ENCODE results near the gene ESCO1. TPM values are rescaled to one million over a fixed set of nuclear protein-coding genes. Genes with fewer than 3 reads are reported as not detected.
"Not testable (repeated sequence)": the region's sequence is repeated elsewhere in the genome, so short reads cannot be mapped to it uniquely, and the experiment has no call there.

The ESCO1 gene
- total RNA-seq, 6 donors from 2014 or later: 8.1 to 29.6 (median 13.0) TPM

DNA sequence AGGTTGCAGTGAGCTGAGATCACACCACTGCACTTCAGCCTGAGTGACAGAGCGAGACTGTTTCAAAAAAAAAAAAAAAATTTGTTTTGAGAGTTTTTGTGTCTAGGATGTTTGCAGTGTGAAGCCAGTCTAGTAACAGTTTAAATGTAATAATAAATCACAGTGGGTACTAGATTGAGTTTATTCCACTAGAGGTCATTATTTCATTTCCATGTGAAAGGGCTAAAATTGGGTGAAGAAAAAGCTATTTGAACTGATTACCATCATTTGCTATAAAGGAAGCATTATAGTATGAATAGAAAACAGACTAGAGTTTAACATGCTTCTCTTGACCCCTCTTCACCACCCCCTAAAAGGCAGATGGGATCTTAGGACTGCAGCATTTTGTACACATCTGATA is 31.9 kb upstream of the ESCO1 start:
- TF ChIP-seq POLR2AphosphoS5 (IDR thresholded peaks at IDR 0.05): no peak
- no peak for TF ChIP-seq POLR2A (IDR thresholded peaks at IDR 0.05)
- TF ChIP-seq, protein P1, sequence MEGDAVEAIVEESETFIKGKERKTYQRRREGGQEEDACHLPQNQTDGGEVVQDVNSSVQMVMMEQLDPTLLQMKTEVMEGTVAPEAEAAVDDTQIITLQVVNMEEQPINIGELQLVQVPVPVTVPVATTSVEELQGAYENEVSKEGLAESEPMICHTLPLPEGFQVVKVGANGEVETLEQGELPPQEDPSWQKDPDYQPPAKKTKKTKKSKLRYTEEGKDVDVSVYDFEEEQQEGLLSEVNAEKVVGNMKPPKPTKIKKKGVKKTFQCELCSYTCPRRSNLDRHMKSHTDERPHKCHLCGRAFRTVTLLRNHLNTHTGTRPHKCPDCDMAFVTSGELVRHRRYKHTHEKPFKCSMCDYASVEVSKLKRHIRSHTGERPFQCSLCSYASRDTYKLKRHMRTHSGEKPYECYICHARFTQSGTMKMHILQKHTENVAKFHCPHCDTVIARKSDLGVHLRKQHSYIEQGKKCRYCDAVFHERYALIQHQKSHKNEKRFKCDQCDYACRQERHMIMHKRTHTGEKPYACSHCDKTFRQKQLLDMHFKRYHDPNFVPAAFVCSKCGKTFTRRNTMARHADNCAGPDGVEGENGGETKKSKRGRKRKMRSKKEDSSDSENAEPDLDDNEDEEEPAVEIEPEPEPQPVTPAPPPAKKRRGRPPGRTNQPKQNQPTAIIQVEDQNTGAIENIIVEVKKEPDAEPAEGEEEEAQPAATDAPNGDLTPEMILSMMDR (IDR thresholded peaks at IDR 0.05): no peak
- TF ChIP-seq EP300 (IDR thresholded peaks at IDR 0.05): no peak
- Histone ChIP-seq H3K27me3 (no peaks in the 10 kb centered on the region), H3K36me3 (peaks cover 3 to 40% (median 16%) of the 10 kb centered on the region in 4 donors), H3K4me3 (no peak overlapping the region), H3K27ac (no peak overlapping the region), H3K4me1 (no peaks in the 10 kb centered on the region), H3K9me3 (no peaks in the 10 kb centered on the region)
- 100% methylated on average over 1 of the region's 1 CpG for whole genome bisulfite sequencing, 2 donors
- DNase-seq (no peak), ATAC-seq (ENCODE audit: low FRiP score in 2 of 2) (no peak)

DNA sequence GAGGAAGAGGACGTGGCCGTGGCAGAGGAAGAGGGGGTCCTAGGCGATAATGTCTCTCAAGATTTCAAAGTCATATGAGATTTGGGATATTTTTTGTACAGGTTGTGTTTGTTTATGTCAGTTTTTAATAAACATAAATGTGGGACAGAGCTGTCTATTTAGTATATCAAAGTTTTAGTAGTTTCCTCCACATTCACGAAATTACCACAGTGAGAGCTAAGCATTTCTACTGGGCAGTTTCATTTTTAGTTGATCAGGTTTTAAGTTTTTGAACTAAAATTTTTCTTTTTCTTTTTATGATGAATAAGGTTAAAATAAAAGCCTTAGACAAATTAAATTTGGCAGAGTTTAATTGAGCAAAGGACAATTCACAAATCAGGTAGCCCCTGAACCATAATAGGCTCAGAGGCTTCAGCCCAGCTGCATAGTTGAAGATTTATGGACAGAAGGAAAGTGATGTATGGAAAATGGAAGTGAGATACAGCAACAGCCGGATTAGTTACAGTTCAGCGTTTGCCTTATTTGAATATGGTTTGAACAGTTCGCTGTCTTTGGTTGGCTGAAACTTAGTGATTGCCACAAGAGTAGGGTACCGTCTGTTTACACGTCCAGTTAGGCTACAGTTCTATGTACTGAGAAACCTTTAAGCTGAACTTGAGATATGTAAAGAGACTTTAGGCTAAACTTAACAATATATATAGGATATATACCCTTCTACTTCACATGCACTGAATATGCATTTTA is 28.8 kb upstream of the ESCO1 start:
- H3K4me1 ChIP-seq: no peaks in the 10 kb centered on the region
- DNase-seq (no peak), ATAC-seq (ENCODE audit: low FRiP score in 2 of 2) (no peak)
- H3K4me3 ChIP-seq: no peak overlapping the region
- no peak overlapping the region for H3K27ac ChIP-seq
- WGBS, 2 donors: 66 to 67% methylated on average over 9 of the region's 9 CpGs
- peaks cover 6 to 70% (median 35%) of the 10 kb centered on the region in 4 donors for H3K36me3 ChIP-seq
- TF ChIP-seq, protein P1 (IDR thresholded peaks at IDR 0.05): no peak
- no peak for TF ChIP-seq POLR2AphosphoS5 (IDR thresholded peaks at IDR 0.05)
- no peak for TF ChIP-seq POLR2A (IDR thresholded peaks at IDR 0.05)
- no peak for TF ChIP-seq EP300 (IDR thresholded peaks at IDR 0.05)
- no peaks in the 10 kb centered on the region for H3K27me3 ChIP-seq
- H3K9me3 ChIP-seq: no peaks in the 10 kb centered on the region

DNA sequence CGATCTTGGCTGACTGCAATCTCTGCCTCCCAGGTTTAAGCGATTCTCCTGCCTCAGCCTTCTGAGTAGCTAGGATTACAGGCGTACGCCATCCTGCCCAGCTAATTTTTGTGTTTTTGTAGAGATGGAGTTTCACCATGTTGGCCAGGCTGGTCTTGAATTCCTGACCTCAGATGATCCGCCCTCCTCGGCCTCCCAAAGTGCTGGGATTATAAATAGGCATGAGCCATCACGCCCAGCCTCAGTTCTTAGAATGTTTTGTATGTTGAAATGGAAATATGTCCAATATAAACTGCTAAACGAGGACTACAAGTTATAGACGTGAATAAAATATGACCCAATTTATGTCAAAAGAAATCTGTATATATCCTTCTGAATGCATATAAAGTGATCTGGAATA is 21.1 kb upstream of the ESCO1 start:
- not testable (repeated sequence) for ATAC-seq (ENCODE audit: low FRiP score in 2 of 2)
- 88 to 89% methylated on average over 9 of the region's 9 CpGs for WGBS, 2 donors
- peaks cover 17 to 44% (median 35%) of the 10 kb centered on the region in 4 donors for H3K36me3 ChIP-seq

GRCh38 chr18:21612125-21613039 is 11.9 kb upstream of the ESCO1 start, which contains the start of gene SNRPD1:
SNRPD1 (plus strand) TSS chr18:21612314; CDS start chr18:21612430, 116 bp downstream.
- peaks cover 7 to 21% (median 18%) of the 10 kb centered on the region in 4 donors for H3K4me1 ChIP-seq
- H3K27me3 ChIP-seq: no peaks in the 10 kb centered on the region
- peak; percentile 86 to 90 for TF ChIP-seq POLR2AphosphoS5 (IDR thresholded peaks at IDR 0.05)
- TF ChIP-seq POLR2A (IDR thresholded peaks at IDR 0.05): peak in 2 of 4 donors; percentile 50 to 79
- no peak for TF ChIP-seq EP300 (IDR thresholded peaks at IDR 0.05)
- TF ChIP-seq, protein P1 (IDR thresholded peaks at IDR 0.05): peak; percentile 92 to 97 (median 96)
- DNase-seq: peak; percentile 90 to 99
- ATAC-seq (ENCODE audit: low FRiP score in 2 of 2): peak; percentile 99 to 100
- H3K9me3 ChIP-seq: no peaks in the 10 kb centered on the region
- WGBS, 2 donors: 1% methylated on average over 23 to 47 of the region's 59 CpGs
- peaks cover 0 to 8% (median 2%) of the 10 kb centered on the region in 4 donors for H3K36me3 ChIP-seq
- peak within 1 kb of the TSS; percentile 76 to 91 (median 90) for H3K27ac ChIP-seq
- H3K4me3 ChIP-seq: peak within 1 kb of the TSS; percentile 75 to 90 (median 80)

More for the DNA sequence above, 21.1 kb upstream of the ESCO1 start:
- not testable (repeated sequence) for H3K4me1 ChIP-seq, H3K27me3 ChIP-seq, H3K9me3 ChIP-seq, H3K4me3 ChIP-seq, DNase-seq, H3K27ac ChIP-seq

GRCh38 chr18:21611401-21612124 is 11.1 kb upstream of the ESCO1 start:
- H3K4me1 ChIP-seq: peaks cover 7 to 21% (median 18%) of the 10 kb centered on the region in 4 donors
- H3K36me3 ChIP-seq; ATAC-seq (ENCODE audit: low FRiP score in 2 of 2); H3K27me3 ChIP-seq; DNase-seq; H3K9me3 ChIP-seq: not testable (repeated sequence)
- 61 to 69% methylated on average over 30 of the region's 30 CpGs for WGBS, 2 donors
- H3K27ac ChIP-seq: peak overlapping the region; percentile 76 to 91 (median 90)
- H3K4me3 ChIP-seq: peak overlapping the region in 3 of 4 donors; percentile 75 to 90 (median 77)
